Endodermal cell (in vitro differentiated cells): ENCODE measurements around the gene SZT2. TPM values are rescaled to one million over a fixed set of nuclear protein-coding genes. Genes with fewer than 3 reads are reported as not detected.

ENCODE experiments used
- DNase-seq: peaks from one replicate; pipeline ENCODE4 v3.0.0-alpha.2; 2017
- H3K27ac ChIP-seq: 2 replicates; pipeline ENCODE4 v1.5.1; 2013; ENCODE audit warnings: mild to moderate bottlenecking, low read depth, low read length, moderate library complexity
- H3K27me3 ChIP-seq: 2 replicates; pipeline ENCODE4 v1.6.1; 2013; ENCODE audit warnings: mild to moderate bottlenecking, low read length, moderate library complexity; ENCODE audit not compliant: insufficient read depth, control insufficient read depth, poor library complexity, severe bottlenecking
- H3K36me3 ChIP-seq: 2 replicates; pipeline ENCODE4 v1.7.0; 2013; ENCODE audit warnings: mild to moderate bottlenecking, low read length, moderate library complexity; ENCODE audit not compliant: control insufficient read depth, insufficient read depth
- H3K4me1 ChIP-seq: one replicate; pipeline ENCODE4 v1.7.0; 2013; ENCODE audit warnings: low read length; ENCODE audit not compliant: control insufficient read depth, insufficient read depth
- H3K4me3 ChIP-seq: 2 replicates; pipeline ENCODE4 v1.5.1; 2013; ENCODE audit warnings: mild to moderate bottlenecking, low read length, moderate library complexity
- H3K9ac ChIP-seq: 2 replicates; pipeline ENCODE4 v1.6.1; 2013; ENCODE audit warnings: mild to moderate bottlenecking, low read length, moderate library complexity; ENCODE audit not compliant: poor library complexity, severe bottlenecking; ENCODE audit errors: extremely low read depth
- H3K9me3 ChIP-seq: 2 replicates; pipeline ENCODE4 v1.6.1; 2013; ENCODE audit warnings: mild to moderate bottlenecking, low read length, moderate library complexity; ENCODE audit not compliant: control insufficient read depth
- H3K27ac Mint-ChIP-seq: 2 replicates; pipeline ENCODE4 v1.8.0; 2020; ENCODE audit warnings: mixed read lengths
- H3K27me3 Mint-ChIP-seq: 2 replicates; pipeline ENCODE4 v1.8.0; 2021; ENCODE audit warnings: mild to moderate bottlenecking, mixed read lengths; ENCODE audit not compliant: insufficient read depth
- H3K36me3 Mint-ChIP-seq: 2 replicates; pipeline ENCODE4 v1.8.0; 2020; ENCODE audit warnings: low read depth, mixed read lengths
- H3K4me1 Mint-ChIP-seq: 2 replicates; pipeline ENCODE4 v1.8.0; 2020; ENCODE audit warnings: mixed read lengths
- H3K4me3 Mint-ChIP-seq: 2 replicates; pipeline ENCODE4 v1.8.0; 2020; ENCODE audit warnings: mild to moderate bottlenecking, moderate library complexity, mixed read lengths
- H3K9me3 Mint-ChIP-seq: 2 replicates; pipeline ENCODE4 v1.8.0; 2020; ENCODE audit warnings: mild to moderate bottlenecking, mixed read lengths
- WGBS, 2 experiments: methylation state at CpG; one replicate each; pipeline versions ENCODE4 v1.1.5 to v1.1.7; 2013; ENCODE audit warnings: missing lambda C conversion rate in 2 of 2, mixed read lengths in 1 of 2; ENCODE audit not compliant: insufficient coverage in 1 of 2, insufficient read length in 1 of 2; 5-methylcytosine and 5-hydroxymethylcytosine counted together
- total RNA-seq, 2 donors: library from RNA; stranded (reverse); fragmentation: NEBNext Ultra II Directional in 1 of 2; extraction: Animal tissue kit (Norgen Biotek cat#: 25700) in 1 of 2; gene quantifications; 2 replicates in 1 of 2; 3 replicates in 1 of 2; pipeline ENCODE4 v1.2.1, GENCODE V29; 2021
- TF ChIP-seq, protein P1 (sequence below): fragments of 200-600 bp; sonication (generic); conservative IDR thresholded peaks from 2 replicates; pipeline ENCODE4 v1.5.0; 2021; ENCODE audit warnings: antibody characterized with exemption, mild to moderate bottlenecking

Gene SZT2
- total RNA-seq, 2 donors from 2014 or later = 55.6 to 59.7 TPM

DNA sequence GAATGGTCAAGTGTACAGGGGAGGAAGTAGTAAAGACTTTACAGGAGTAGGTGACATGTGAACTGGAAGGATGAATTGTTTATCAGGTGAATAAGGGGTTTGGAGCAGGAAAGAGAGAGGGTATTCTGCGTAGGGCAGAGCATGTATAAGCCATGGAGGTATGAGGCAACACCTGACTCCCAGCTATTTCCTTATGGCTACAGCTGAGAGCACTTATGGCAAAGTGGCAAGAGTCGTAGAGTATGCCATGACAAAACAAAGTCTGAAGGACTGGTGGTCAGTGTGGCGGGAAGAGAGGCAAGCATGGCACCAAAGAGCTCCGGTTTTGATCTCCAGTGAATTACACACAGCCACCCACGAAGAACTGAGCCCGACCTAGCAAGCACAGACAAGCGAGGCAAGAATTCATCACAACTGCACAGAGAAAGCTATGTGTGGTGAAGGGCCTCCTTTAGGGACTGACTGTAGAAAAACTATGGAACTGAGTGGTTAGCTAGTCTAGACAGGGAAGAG is 12.9 kb upstream of the SZT2 start:
- TF ChIP-seq, protein P1, sequence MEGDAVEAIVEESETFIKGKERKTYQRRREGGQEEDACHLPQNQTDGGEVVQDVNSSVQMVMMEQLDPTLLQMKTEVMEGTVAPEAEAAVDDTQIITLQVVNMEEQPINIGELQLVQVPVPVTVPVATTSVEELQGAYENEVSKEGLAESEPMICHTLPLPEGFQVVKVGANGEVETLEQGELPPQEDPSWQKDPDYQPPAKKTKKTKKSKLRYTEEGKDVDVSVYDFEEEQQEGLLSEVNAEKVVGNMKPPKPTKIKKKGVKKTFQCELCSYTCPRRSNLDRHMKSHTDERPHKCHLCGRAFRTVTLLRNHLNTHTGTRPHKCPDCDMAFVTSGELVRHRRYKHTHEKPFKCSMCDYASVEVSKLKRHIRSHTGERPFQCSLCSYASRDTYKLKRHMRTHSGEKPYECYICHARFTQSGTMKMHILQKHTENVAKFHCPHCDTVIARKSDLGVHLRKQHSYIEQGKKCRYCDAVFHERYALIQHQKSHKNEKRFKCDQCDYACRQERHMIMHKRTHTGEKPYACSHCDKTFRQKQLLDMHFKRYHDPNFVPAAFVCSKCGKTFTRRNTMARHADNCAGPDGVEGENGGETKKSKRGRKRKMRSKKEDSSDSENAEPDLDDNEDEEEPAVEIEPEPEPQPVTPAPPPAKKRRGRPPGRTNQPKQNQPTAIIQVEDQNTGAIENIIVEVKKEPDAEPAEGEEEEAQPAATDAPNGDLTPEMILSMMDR = no peak
- Mint-ChIP-seq H3K36me3 (peaks cover 5% of the 10 kb centered on the region), H3K27ac (no peak overlapping the region), H3K4me1 (no peaks in the 10 kb centered on the region), H3K4me3 (no peak overlapping the region), H3K9me3 (no peaks in the 10 kb centered on the region), H3K27me3 (no peaks in the 10 kb centered on the region)
- H3K36me3 ChIP-seq = no peaks in the 10 kb centered on the region
- no peaks in the 10 kb centered on the region for H3K9me3 ChIP-seq
- no peak overlapping the region for H3K27ac ChIP-seq
- H3K27me3 ChIP-seq = no peaks in the 10 kb centered on the region
- H3K4me1 ChIP-seq = no peaks in the 10 kb centered on the region
- no peak for DNase-seq
- no peak overlapping the region for H3K9ac ChIP-seq
- no peak overlapping the region for H3K4me3 ChIP-seq
- 93 to 96% methylated on average over 7 of the region's 7 CpGs for WGBS, 2 experiments

DNA sequence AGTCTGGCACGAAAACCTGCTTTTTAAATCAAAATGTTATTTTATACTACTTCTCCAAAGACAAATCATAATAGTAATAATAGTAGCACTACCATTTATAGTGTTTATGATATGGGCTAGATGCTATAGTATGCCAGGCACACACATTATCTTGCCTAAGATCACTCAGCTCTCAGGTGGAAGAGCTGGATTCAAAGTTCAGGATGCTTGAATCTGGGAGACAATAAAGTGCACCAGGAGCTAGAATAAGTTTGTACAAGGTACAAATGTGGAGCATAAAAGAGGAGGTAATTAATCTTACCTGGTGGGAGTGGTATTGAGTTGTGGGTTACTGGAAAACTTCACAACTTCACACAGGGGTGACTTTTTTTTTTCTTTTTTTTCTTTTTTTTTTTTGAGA is 11.9 kb upstream of the SZT2 start:
- H3K9me3 Mint-ChIP-seq = no peaks in the 10 kb centered on the region
- H3K36me3 Mint-ChIP-seq = peaks cover 9% of the 10 kb centered on the region
- no peaks in the 10 kb centered on the region for H3K27me3 Mint-ChIP-seq
- H3K9ac ChIP-seq = no peak overlapping the region
- no peaks in the 10 kb centered on the region for H3K4me1 Mint-ChIP-seq
- H3K4me3 Mint-ChIP-seq = no peak overlapping the region
- H3K9me3 ChIP-seq = no peaks in the 10 kb centered on the region
- peaks cover under 1% of the 10 kb centered on the region for H3K36me3 ChIP-seq
- H3K27ac ChIP-seq = no peak overlapping the region
- H3K27me3 ChIP-seq = no peaks in the 10 kb centered on the region
- H3K4me1 ChIP-seq = no peaks in the 10 kb centered on the region
- H3K27ac Mint-ChIP-seq = no peak overlapping the region
- TF ChIP-seq, protein P1 = no peak
- no peak overlapping the region for H3K4me3 ChIP-seq
- 100% methylated on average over 1 of the region's 1 CpG; no CpG with 5 or more reads in 1 of the 2 experiments for WGBS, 2 experiments
- DNase-seq = no peak

DNA sequence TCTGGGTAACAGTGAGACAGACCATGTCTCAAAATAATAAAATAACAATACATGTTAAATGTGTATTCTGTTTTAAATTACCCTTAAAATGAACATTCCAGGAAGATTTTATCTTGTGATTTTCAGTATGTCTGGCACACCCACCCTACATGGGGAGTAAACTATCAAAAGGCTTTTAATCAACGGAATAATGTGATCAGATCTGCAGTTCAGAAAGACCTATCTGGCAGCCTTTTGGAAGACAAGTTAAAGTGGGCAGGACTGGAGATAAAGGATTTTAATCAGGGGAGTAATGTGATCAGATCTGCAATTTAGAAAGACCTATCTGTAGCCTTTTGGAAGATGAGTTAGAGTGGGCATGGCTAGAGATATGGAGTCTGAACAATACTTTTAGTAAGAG is 10.2 kb upstream of the SZT2 start:
- WGBS, 2 experiments = 97 to 100% methylated on average over 1 of the region's 1 CpG
- Histone ChIP-seq H3K27ac (no peak overlapping the region), H3K9me3 (no peaks in the 10 kb centered on the region), H3K36me3 (peaks cover 17% of the 10 kb centered on the region), H3K4me3 (no peak overlapping the region), H3K4me1 (no peaks in the 10 kb centered on the region), H3K27me3 (no peaks in the 10 kb centered on the region), H3K9ac (no peak overlapping the region)
- TF ChIP-seq, protein P1 = no peak
- H3K27me3 Mint-ChIP-seq = no peaks in the 10 kb centered on the region
- no peak overlapping the region for H3K4me3 Mint-ChIP-seq
- no peaks in the 10 kb centered on the region for H3K4me1 Mint-ChIP-seq
- peaks cover 21% of the 10 kb centered on the region for H3K36me3 Mint-ChIP-seq
- no peaks in the 10 kb centered on the region for H3K9me3 Mint-ChIP-seq
- DNase-seq = no peak
- no peak overlapping the region for H3K27ac Mint-ChIP-seq
